Gastroesophageal sphincter (tissue), 4 donors: ENCODE results near the gene SYNPO. TPM values are rescaled to one million over a fixed set of nuclear protein-coding genes. Genes with fewer than 3 reads are reported as not detected.

Experiments used
- ATAC-seq: fragments of 150-250 bp; one replicate; pipeline ENCODE4 v1.9.1; 2016; ENCODE audit warnings: mild to moderate bottlenecking, moderate library complexity
- H3K27ac ChIP-seq, 4 donors: fragments of 200-600 bp; sonication (generic) in 3 of 4; 1 replicate in 3 of 4; 2 replicates in 1 of 4; pipeline ENCODE4 v1.5.1; 2016 to 2019
- H3K27me3 ChIP-seq: fragments of 200-600 bp; sonication (generic); one replicate; pipeline ENCODE4 v1.5.1; 2019
- H3K36me3 ChIP-seq, 2 donors: fragments of 200-600 bp; sonication (generic); one replicate each; pipeline ENCODE4 v1.5.1; 2019; ENCODE audit warnings: control low read depth in 1 of 2
- H3K4me1 ChIP-seq, 3 donors: fragments of 200-600 bp; sonication (generic); 1 replicate in 2 of 3; 2 replicates in 1 of 3; pipeline ENCODE4 v1.5.1; 2016 to 2019; ENCODE audit warnings: control low read depth in 2 of 3
- H3K4me3 ChIP-seq, 2 donors: fragments of 200-600 bp; sonication (generic); one replicate each; pipeline ENCODE4 v1.5.1; 2019; ENCODE audit warnings: mild to moderate bottlenecking in 1 of 2, moderate library complexity in 1 of 2
- H3K9me3 ChIP-seq, 3 donors: fragments of 200-600 bp; sonication (generic); one replicate each; pipeline ENCODE4 v1.5.1; 2017 to 2019; ENCODE audit warnings: control low read depth in 2 of 3
- CTCF ChIP-seq, 4 experiments: fragments of 200-600 bp in 2 of 4; fragments of 450-650 bp in 2 of 4; sonication (generic) in 1 of 4; IDR thresholded peaks; one replicate each; pipeline ENCODE4 v1.5.1; 2017 to 2019; ENCODE audit warnings: antibody characterized with exemption in 4 of 4, mild to moderate bottlenecking in 2 of 4, moderate library complexity in 2 of 4
- EP300 ChIP-seq: sonication (generic); formaldehyde crosslinking; IDR thresholded peaks from one replicate; pipeline ENCODE4 v1.6.1; 2017; ENCODE audit warnings: antibody characterized with exemption, mild to moderate bottlenecking
- POLR2A ChIP-seq, 2 donors: fragments of 450-650 bp; IDR thresholded peaks; one replicate each; pipeline ENCODE4 v1.6.1; 2017; ENCODE audit warnings: antibody characterized with exemption in 2 of 2, mild to moderate bottlenecking in 2 of 2, moderate library complexity in 1 of 2
- POLR2AphosphoS5 ChIP-seq: sonication (generic); formaldehyde crosslinking; IDR thresholded peaks from one replicate; pipeline ENCODE4 v1.6.1; 2017; ENCODE audit warnings: antibody characterized with exemption
- WGBS, 2 donors: methylation state at CpG; one replicate each; pipeline ENCODE4 v1.1.5; 2018; ENCODE audit warnings: low coverage in 1 of 2; 5-methylcytosine and 5-hydroxymethylcytosine counted together
- total RNA-seq, 4 donors: library from RNA; depleted of rRNA; stranded (reverse); fragments of >200 nt; gene quantifications; one replicate each; pipeline ENCODE4 v1.1.0, GENCODE V29; 2016

SYNPO gene
- total RNA-seq, 4 donors from 2014 or later: 31.6 to 50.5 (median 37.4) TPM

DNA sequence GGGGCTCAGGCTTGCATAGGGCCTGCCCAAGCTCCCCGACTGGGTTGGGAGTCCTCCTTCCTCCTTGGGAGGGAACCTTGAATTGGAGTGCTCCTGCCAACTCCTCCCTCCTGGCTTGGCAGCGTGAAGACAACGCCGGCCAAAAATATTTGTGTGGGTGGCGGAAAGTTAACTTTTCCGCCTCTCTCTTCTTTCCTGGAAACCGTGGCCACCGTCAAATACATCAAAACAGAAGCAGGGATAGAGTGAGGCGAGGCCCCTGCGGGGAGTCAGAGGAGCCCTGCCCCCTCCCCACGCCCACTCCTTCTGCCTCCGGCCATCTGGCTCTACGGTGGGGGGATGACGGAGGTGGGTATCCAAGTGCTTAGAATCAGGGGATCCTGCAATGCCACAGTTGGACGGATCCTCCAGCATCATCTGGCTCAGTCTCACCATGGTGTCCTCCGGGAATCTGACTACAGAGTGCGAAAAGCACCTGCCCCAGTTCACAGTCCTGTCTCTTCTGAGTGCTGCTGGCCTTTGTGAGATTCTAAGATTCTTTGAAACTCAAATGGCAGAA is 25.2 kb upstream of the SYNPO start:
- Histone ChIP-seq H3K4me1 (peaks cover 4 to 99% (median 76%) of the 10 kb centered on the region in 3 donors), H3K4me3 (no peak overlapping the region), H3K27ac (peak overlapping the region; percentile 1 to 88 (median 82)), H3K36me3 (no peaks in the 10 kb centered on the region), H3K27me3 (no peaks in the 10 kb centered on the region), H3K9me3 (no peaks in the 10 kb centered on the region)
- 18% methylated on average over 6 of the region's 17 CpGs; no CpG with 5 or more reads in 1 of the 2 donors for WGBS, 2 donors
- TF ChIP-seq POLR2AphosphoS5 (peak; percentile 88), POLR2A (IDR thresholded peaks at IDR 0.05) (no peak)
- peak; percentile 37 for ATAC-seq

GRCh38 chr5:150616024-150616470 is 24.4 kb upstream of the SYNPO start:
- Histone ChIP-seq H3K4me3 (no peak overlapping the region), H3K27me3 (no peaks in the 10 kb centered on the region), H3K36me3 (no peaks in the 10 kb centered on the region), H3K9me3 (no peaks in the 10 kb centered on the region), H3K27ac (peak overlapping the region in 3 of 4 donors; percentile 78 to 88 (median 85)), H3K4me1 (peaks cover 4 to 91% (median 75%) of the 10 kb centered on the region in 3 donors)
- TF ChIP-seq POLR2AphosphoS5: peak; percentile 15
- no peak for TF ChIP-seq EP300
- WGBS, 2 donors: 31 to 60% methylated on average over 2 of the region's 5 CpGs
- peak; percentile 14 for ATAC-seq

DNA sequence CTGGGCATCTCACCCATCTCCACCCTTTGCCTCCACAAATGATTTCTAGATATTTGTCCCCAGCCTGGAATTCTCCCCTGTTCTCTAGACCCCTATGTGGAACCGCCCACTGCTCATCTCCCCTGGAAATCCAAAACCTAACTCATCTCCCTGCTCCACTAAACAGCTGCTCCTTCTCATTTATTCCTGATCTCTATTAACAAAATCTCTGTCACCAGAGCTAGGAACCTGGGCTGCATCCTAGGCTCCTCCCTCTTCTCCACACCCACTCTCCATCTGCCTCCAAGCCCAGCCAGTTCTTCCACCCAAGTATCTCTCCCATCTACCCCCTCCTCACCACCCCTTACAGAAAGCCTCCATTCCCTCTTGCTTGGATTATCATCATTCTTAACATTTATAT is 24.0 kb upstream of the SYNPO start:
- H3K27ac ChIP-seq: peak overlapping the region in 3 of 4 donors; percentile 78 to 88 (median 85)
- H3K9me3 ChIP-seq: no peaks in the 10 kb centered on the region
- H3K4me1 ChIP-seq: peaks cover 4 to 86% (median 71%) of the 10 kb centered on the region in 3 donors
- no peaks in the 10 kb centered on the region for H3K27me3 ChIP-seq
- H3K36me3 ChIP-seq: no peaks in the 10 kb centered on the region
- no peak for TF ChIP-seq CTCF (IDR thresholded peaks at IDR 0.05)
- no peak for TF ChIP-seq EP300
- TF ChIP-seq POLR2AphosphoS5: no peak
- no peak for TF ChIP-seq POLR2A (IDR thresholded peaks at IDR 0.05)
- WGBS, 2 donors: 95 to 100% methylated on average over 1 of the region's 1 CpG
- no peak overlapping the region for H3K4me3 ChIP-seq
- ATAC-seq: no peak

GRCh38 chr5:150618163-150618562 is 22.3 kb upstream of the SYNPO start:
- no peak for ATAC-seq
- peak overlapping the region in 3 of 4 donors; percentile 54 to 66 (median 61) for H3K27ac ChIP-seq
- 49% methylated on average over 2 of the region's 9 CpGs; no CpG with 5 or more reads in 1 of the 2 donors for WGBS, 2 donors
- no peak for TF ChIP-seq EP300
- no peak for TF ChIP-seq POLR2A (IDR thresholded peaks at IDR 0.05)
- TF ChIP-seq POLR2AphosphoS5: no peak
- TF ChIP-seq CTCF (IDR thresholded peaks at IDR 0.05): no peak
- H3K9me3 ChIP-seq: no peaks in the 10 kb centered on the region
- H3K27me3 ChIP-seq: no peaks in the 10 kb centered on the region
- peaks cover 4 to 70% (median 62%) of the 10 kb centered on the region in 3 donors for H3K4me1 ChIP-seq
- no peaks in the 10 kb centered on the region for H3K36me3 ChIP-seq
- H3K4me3 ChIP-seq: no peak overlapping the region

DNA sequence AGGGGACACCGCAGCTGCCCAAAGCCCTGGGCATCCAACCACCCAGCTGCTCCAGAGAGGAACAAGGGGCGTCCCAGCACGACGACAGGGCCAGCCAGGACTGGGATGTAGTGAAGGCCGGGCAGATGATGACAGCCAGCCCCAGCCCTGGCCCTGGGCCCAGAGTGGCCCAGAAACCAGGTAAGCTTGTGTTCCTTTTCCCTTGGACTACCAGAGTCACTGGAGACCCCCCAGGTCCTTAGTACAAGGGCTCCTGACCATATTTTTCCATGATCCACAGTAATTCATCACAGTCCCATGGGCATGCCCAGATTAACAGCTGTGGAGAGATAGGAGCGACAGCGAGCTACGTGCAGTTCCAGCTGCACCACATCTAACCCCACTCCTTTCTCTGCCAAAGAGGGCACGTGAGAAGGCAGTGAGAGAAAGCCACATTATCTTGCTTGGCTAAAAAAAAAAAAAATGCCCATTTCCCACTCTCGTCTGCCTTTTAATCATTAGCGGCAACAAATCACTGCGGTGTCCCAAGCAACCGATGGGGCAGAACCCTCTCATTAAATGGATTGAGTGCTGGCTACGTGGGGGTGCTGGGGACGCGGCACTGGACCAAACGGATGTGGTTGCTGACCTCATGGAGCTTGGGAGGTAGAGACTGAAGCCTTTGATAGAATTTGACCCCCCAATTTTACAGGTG is 21.7 kb upstream of the SYNPO start:
- Histone ChIP-seq H3K9me3 (no peaks in the 10 kb centered on the region), H3K36me3 (no peaks in the 10 kb centered on the region), H3K4me3 (no peak overlapping the region), H3K4me1 (peaks cover 4 to 69% (median 57%) of the 10 kb centered on the region in 3 donors), H3K27me3 (no peaks in the 10 kb centered on the region), H3K27ac (peak overlapping the region in 3 of 4 donors; percentile 54 to 66 (median 61))
- TF ChIP-seq EP300 (no peak), POLR2A (IDR thresholded peaks at IDR 0.05) (no peak), CTCF (IDR thresholded peaks at IDR 0.05) (no peak), POLR2AphosphoS5 (no peak)
- ATAC-seq: no peak
- WGBS, 2 donors: 40 to 73% methylated on average over 6 to 11 of the region's 17 CpGs
